ENCODE results near the gene RUFY4.
A peak's percentile ranks its signal among the peaks of the same experiment; 100 is the strongest.
"Not testable (repeated sequence)": the region's sequence is repeated elsewhere in the genome, so short reads cannot be mapped to it uniquely, and the experiment has no call there.

RUFY4 gene

GRCh38 chr2:218033590-218034496 lies 35.2 kb upstream of the RUFY4 start:
- no peak overlapping the region for H3K4me3 ChIP-seq (ENCODE audit: low read depth, low read length, poor library complexity, severe bottlenecking)
- no peak for TF ChIP-seq EZH2 (IDR thresholded peaks at IDR 0.05; ENCODE audit: borderline replicate concordance, low read length)
- no peak for TF ChIP-seq CTCF (IDR thresholded peaks at IDR 0.05; ENCODE audit: low read length)
- no peaks in the 10 kb centered on the region for H3K4me1 ChIP-seq (ENCODE audit: insufficient read depth, low read length, severe bottlenecking)
- no peaks in the 10 kb centered on the region for H4K20me1 ChIP-seq (ENCODE audit: insufficient read depth, low read length)
- H3K27ac ChIP-seq (ENCODE audit: low read depth, low read length, poor library complexity, severe bottlenecking): no peak overlapping the region
- H3K36me3 ChIP-seq (ENCODE audit: insufficient read depth, low read length): no peaks in the 10 kb centered on the region
- H2AFZ ChIP-seq (ENCODE audit: low read length): no peak overlapping the region
- no peak overlapping the region for H3K9ac ChIP-seq (ENCODE audit: low read length)
- H3K9me2 ChIP-seq (ENCODE audit: low read depth, low read length): no peaks in the 10 kb centered on the region
- no peaks in the 10 kb centered on the region for H3K79me2 ChIP-seq (ENCODE audit: insufficient read depth, low read length)
- no peaks in the 10 kb centered on the region for H3F3A ChIP-seq (ENCODE audit: insufficient read depth, low read length)
- H3K4me2 ChIP-seq (ENCODE audit: low read length): no peak overlapping the region
- peaks cover 5% of the 10 kb centered on the region; the same call in 1 of the 2 replicates for H3K27me3 ChIP-seq (ENCODE audit: insufficient read depth, low read length)
- H3K9me3 ChIP-seq (ENCODE audit: low read length): no peaks in the 10 kb centered on the region

- H3K9ac ChIP-seq (ENCODE audit: low read length): not testable (repeated sequence)
These were observed 34.4 kb upstream of the RUFY4 start for GRCh38 chr2:218034497-218035213.

More at GRCh38 chr2:218034497-218035213, 34.4 kb upstream of the RUFY4 start:
- H2AFZ ChIP-seq (ENCODE audit: low read length); H3K4me2 ChIP-seq (ENCODE audit: low read length); H3K36me3 ChIP-seq (ENCODE audit: insufficient read depth, low read length); H3F3A ChIP-seq (ENCODE audit: insufficient read depth, low read length); H3K27ac ChIP-seq (ENCODE audit: low read depth, low read length, poor library complexity, severe bottlenecking); H3K9me3 ChIP-seq (ENCODE audit: low read length); H3K79me2 ChIP-seq (ENCODE audit: insufficient read depth, low read length); H3K4me1 ChIP-seq (ENCODE audit: insufficient read depth, low read length, severe bottlenecking); H4K20me1 ChIP-seq (ENCODE audit: insufficient read depth, low read length); H3K9me2 ChIP-seq (ENCODE audit: low read depth, low read length); H3K4me3 ChIP-seq (ENCODE audit: low read depth, low read length, poor library complexity, severe bottlenecking): not testable (repeated sequence)
- H3K27me3 ChIP-seq (ENCODE audit: insufficient read depth, low read length): peaks cover 11% of the 10 kb centered on the region; the same call in 1 of the 2 replicates
- TF ChIP-seq CTCF (IDR thresholded peaks at IDR 0.05; ENCODE audit: low read length): peak; percentile 60

Measured in OCI-LY1 (cell line).